Heart left ventricle (tissue), 13 donors: ENCODE data around the gene CDK6.

ENCODE experiments used
- CTCF ChIP-seq, 12 donors: fragments of 200-600 bp; sonication (generic) in 4 of 12; IDR thresholded peaks; one replicate each; pipeline versions ENCODE4 v1.5.0 to v1.8.0; 2018 to 2022; ENCODE audit warnings: antibody characterized with exemption in 12 of 12, mild to moderate bottlenecking in 5 of 12
- POLR2A ChIP-seq, 2 donors: fragments of 450-650 bp; IDR thresholded peaks; one replicate each; pipeline ENCODE4 v1.6.1; 2017; ENCODE audit warnings: antibody characterized with exemption in 2 of 2, mild to moderate bottlenecking in 2 of 2, moderate library complexity in 2 of 2
- donor health status: ischemic (EF 13 %, LVEDD 7.1; RV severe dilation, severe dysfunction).
- donor health status: DM: no; HTN: yes; CAD: no.
- donor health status: DM: no; HTN: no; CAD: no.
- donor health status: ischemic (EF 25% LVEDD 6.9; RV normal size, moderate dysfunction).
- donor health status: ischemic (EF 25% LVEDD 5.7; RV mildly dilated, moderate dysfunction).
- donor health status: ischemic (EF 35%, LVEDD 5.7; RV mildly dilated, moderate dysfunction).
- donor health status: nonischemic (EF 11% LVEDD 7.7; RV severe dilation, severe dysfunction).
- donor health status: DM: yes; HTN: yes; CAD: no.
- donor health status: PGD.
- donor health status: ischemic (EF 29% LVEDD 5.4; RV normal size, mild dysfunction).
- donor health status: nonischemic (EF 23%, LVEDD 6.1; RV moderate dilation, normal function).

- TF ChIP-seq POLR2A (IDR thresholded peaks at IDR 0.05) (no peak), CTCF (IDR thresholded peaks at IDR 0.05) (no peak)
These were observed 37.4 kb upstream of the CDK6 start for GRCh38 chr7:92873776-92874175.
